Stimulated activated CD4-positive, alpha-beta T cell treated with anti-CD3 and anti-CD28 coated beads, Interleukin-2, amount 100 ng/mL, for 24 hours (primary cell): ENCODE measurements around the gene CCPG1.
"Not testable (repeated sequence)": the region's sequence is repeated elsewhere in the genome, so short reads cannot be mapped to it uniquely, and the experiment has no call there.

Experiments
- DNase-seq, 2 donors: peaks; one replicate each; pipeline ENCODE4 v3.0.0-alpha.2; 2020

The CCPG1 gene, protein sequence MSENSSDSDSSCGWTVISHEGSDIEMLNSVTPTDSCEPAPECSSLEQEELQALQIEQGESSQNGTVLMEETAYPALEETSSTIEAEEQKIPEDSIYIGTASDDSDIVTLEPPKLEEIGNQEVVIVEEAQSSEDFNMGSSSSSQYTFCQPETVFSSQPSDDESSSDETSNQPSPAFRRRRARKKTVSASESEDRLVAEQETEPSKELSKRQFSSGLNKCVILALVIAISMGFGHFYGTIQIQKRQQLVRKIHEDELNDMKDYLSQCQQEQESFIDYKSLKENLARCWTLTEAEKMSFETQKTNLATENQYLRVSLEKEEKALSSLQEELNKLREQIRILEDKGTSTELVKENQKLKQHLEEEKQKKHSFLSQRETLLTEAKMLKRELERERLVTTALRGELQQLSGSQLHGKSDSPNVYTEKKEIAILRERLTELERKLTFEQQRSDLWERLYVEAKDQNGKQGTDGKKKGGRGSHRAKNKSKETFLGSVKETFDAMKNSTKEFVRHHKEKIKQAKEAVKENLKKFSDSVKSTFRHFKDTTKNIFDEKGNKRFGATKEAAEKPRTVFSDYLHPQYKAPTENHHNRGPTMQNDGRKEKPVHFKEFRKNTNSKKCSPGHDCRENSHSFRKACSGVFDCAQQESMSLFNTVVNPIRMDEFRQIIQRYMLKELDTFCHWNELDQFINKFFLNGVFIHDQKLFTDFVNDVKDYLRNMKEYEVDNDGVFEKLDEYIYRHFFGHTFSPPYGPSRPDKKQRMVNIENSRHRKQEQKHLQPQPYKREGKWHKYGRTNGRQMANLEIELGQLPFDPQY

DNA sequence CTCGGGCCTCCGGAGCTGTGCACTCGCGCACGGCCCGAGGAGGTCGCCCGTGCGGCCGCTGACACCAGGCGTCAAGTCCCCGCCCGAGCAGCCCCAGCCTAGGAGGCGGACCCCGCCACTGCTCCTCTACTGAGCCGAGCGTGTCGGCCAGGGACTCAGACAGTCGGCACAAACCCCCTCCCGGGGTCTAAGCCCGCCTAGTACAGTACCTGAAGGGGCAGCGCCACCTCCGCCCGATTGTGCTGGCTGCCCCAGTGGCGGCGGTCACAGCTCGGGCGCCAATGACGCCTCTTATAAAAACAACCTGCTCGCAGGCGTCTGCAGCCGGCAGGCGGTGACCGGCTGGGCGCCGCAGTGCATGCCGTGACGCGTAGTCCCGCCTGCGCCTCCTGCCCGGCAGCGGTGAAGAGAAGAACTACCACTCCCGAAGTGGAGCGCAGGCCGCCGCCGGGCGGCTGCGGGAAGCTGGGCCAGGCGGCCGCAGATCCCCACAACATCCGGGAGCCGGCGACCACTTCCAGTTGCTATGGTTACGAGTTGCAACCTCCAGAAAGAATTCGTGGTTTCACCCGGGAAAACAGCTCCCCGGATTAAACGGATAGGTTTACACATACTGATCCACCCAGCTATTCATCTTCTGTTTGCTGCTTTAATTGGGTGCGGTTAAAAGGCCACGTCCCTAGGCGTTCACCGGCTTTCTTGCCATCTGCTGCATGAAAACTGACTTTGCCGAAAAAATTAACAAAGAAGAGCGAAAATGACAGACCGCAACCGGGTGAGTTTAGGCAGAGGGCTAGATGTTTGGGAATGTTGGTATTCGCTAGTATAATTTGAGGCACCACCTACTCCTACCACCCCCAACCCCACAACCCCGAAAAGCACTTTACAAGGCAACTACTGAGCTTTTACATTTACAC lies at the start of gene CCPG1, which contains the start of gene PIERCE2:
CCPG1 (minus strand) TSS at position 348 of the 917 bp plus-strand sequence. CDS start 18,935 bp downstream, outside the sequence.
PIERCE2 (plus strand) TSS at position 484 of the 917 bp plus-strand sequence; CDS start at position 758, 274 bp downstream.
- peak; percentile 86 to 90 for DNase-seq

DNA sequence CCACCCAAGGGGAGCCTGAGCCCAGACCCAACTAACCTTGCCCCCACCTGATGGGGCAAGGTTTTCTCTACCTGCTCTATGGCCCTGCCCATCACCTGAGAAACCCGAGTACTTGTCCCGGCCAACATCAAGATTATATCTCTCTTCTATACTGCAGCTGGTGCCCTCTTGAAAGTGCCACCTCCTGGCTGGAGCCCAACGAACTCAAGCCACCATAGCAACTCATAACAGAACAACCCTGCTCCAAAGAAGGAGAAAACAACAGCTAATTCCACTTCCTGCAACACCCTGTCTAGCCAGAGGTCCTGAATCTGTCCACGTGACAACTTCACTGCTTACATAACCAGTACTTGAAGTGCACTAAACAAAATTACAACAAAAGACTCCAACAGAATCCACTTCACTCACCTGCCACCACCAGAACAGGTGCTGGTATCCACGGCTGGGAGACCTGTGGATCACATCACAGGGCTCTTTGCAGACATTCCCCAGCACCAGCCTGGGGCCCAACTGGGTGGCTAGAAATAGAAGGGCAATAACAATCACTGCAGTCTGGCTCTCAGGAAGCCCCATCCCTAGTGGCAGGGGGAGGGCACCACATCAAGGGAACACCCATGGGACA lies 49.4 kb upstream of the CCPG1 start:
- no peak for DNase-seq

DNA sequence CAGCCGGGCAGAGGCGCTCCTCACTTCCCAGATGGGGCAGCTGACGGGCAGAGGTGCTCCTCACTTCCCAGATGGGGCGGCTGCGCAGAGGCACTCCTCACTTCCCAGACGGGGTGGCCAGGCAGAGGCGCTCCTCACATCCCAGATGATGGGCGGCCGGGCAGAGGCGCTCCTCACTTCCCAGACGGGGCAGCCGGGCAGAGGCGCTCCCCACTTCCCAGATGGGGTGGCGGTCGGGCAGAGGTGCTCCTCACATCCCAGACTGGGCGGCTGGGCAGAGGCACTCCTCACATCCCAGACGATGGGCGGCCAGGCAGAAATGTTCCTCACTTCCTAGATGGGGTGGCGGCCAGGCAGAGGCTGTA lies 38.9 kb upstream of the CCPG1 start:
- not testable (repeated sequence) for DNase-seq

DNA sequence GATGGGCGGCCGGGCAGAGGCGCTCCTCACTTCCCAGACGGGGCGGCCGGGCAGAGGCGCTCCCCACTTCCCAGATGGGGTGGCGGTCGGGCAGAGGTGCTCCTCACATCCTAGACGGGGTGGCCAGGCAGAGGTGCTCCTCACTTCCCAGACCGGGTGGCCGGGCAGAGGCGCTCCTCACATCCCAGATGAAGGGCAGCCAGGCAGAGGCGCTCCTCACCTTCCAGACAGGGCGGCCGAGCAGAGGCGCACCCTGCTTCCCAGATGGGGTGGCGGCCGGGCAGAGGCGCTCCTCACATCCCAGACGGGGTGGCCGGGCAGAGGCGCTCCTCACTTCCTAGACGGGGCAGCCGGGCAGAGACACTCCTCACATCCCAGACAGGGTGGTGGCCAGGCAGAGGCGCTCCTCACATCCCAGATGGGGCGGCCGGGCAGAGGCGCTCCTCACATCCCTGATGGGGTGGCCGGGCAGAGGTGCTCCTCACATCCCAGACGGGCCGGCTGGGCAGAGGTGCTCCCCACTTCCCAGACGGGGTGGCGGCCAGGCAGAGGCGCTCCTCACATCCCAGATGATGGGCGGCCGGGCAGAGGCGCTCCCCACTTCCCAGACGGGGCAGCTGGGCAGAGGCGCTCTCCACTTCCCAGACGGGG lies 38.3 kb upstream of the CCPG1 start:
- not testable (repeated sequence) for DNase-seq

DNA sequence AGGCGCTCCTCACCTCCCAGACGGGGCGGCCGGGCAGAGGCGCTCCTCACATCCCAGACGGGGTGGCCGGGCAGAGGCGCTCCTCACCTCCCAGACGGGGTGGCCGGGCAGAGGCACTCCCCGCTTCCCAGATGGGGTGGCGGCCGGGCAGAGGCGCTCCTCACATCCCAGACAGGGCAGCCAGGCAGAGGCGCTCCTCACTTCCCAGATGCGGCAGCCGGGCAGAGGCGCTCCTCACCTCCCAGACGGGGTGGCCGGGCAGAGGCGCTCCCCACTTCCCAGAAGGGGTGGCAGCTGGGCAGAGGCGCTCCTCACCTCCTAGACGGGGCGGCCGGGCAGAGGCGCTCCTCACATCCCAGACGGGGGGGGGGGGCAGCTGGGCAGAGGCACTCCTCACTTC lies 37.8 kb upstream of the CCPG1 start:
- not testable (repeated sequence) for DNase-seq

DNA sequence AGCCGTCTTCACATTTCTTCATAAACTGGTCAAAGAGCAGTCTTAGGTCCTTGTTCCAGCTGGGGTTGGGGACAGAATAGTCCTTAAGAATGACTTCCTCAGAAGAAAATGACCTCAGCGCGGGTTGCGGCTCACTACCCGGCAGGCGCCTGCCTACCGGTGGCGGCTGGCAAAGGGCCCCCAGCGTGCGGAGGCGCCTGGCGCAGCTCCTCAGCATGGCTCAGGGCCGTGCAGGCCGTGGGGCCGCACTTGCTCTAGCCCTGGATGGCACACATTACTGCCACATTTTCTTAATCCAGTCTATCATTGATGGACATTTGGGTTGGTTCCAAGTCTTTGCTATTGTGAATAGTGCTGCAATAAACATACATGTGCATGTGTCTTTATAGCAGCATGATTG lies 35.0 kb upstream of the CCPG1 start:
- DNase-seq = not testable (repeated sequence)

DNA sequence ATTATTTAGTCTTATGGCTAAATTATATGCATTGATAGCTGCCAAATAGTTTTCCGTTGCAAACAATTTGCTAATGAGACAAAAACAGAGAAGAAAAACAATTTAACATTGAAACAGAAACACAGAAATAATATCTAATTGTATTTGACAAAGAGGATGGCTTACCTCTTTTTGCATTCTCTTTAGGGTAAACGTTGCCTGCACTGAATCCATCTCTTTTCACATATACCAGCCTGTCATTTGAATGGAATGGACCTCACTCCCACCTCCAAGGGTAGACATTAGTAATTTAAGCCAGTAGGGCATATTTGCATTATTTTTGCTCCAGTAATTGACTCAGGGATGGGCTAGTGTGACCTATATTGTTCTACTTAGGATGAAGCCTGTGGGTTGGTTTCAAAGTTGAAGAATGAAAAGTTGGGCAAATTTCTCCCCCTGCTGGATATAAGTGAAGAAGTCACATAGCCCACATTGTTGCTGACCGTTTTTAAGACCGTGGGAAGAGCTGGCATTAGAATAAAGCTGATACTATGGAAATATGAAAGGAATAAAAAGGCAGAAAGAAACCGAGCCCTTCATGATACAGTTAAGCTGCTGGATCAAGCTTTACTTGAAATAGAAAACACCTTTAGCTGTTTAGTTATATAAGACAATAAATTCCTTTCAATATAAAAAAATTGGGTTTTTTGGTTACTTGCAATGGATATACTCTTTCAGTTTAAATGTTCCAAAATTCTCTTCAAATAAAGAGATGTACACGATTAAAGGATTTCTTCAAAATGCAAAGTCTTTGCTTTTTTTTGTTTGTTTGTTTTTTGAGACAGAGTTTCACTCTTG lies 27.0 kb upstream of the CCPG1 start:
- DNase-seq = no peak

DNA sequence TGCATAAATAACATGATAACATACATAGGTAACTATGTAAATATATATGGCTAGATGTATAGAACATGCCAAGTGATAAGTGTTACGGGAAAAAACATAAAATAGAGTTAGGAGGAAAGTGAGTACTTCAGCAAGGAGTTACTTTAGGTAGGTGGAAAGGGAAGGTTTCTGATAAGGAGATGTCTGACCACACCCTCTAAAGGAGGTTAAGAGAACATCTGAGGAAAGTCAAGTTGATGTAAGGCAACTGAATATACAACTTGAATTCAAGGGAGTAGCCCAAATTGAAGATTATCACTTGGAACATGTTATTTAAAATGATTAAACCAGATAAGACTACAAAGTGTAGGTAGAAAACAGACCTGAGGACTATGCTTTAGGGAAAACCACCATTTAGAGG lies 13.9 kb upstream of the CCPG1 start:
- DNase-seq = no peak

DNA sequence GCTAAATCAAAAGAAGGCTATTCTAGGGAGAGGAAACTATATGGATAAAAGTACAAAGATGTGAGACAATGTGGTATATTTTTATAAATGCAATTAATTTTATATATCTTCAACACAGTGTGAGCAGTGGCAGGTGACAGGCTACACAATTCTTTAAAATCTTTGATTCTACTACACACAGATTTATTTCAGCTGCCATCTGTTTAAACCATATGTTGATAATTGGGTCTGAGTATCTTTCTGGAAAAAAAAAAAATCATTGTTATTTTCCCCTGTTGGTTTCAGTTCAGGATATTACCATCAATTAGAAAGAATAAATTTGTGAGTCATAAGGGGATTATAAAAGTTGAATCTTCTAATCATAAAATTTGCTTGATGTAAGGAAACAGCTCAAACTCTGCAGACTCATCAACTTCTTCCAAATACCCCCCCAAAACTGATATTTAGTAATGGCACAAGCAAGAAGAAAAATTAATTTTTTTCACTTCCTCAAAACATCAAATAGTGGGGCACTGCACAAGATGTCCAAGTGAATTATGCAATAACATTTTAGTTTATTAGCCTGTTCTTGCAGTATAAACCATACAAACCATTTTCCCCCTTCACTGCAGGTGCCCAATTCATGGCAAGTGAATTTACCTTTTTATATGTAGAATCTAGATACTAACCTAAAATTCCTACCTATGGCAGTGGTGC lies 12.2 kb upstream of the CCPG1 start:
- no peak for DNase-seq

DNA sequence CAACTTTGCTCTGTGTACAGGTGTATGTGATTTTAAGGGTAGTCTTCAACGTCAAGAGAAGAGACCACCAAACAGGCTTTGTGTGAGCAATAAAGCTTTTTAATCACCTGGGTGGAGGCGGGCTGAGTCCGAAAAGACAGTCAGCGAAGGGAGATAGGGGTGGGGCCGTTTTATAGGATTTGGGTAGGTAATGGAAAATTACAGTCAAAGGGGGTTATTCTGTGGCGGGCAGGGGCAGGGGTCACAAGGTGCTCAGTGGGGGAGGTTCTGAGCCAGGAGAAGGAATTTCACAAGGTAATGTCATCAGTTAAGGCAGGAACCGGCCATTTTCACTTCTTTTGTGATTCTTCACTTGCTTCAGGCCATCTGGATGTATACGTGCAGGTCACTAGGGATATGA lies 9.5 kb upstream of the CCPG1 start:
- DNase-seq = not testable (repeated sequence)

DNA sequence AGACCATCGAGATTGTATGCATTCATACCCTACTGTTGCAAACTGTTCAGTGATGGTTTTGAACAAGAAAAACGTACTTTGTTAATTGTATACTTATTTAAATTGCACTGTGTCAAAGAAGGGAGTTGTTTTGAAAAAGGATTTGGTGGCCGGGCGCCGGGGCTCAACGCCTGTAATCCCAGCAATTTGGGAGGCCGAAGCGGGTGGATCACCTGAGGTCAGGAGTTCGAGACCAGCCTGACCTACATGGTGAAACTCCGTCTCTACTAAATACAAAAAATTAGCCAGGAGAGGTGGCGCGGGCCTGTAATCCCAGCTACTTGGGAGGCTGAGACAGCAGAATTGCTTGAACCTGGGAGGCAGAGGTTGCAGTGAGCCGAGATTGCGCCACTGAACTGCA lies 817 bp upstream of the CCPG1 start:
- DNase-seq = not testable (repeated sequence)

DNA sequence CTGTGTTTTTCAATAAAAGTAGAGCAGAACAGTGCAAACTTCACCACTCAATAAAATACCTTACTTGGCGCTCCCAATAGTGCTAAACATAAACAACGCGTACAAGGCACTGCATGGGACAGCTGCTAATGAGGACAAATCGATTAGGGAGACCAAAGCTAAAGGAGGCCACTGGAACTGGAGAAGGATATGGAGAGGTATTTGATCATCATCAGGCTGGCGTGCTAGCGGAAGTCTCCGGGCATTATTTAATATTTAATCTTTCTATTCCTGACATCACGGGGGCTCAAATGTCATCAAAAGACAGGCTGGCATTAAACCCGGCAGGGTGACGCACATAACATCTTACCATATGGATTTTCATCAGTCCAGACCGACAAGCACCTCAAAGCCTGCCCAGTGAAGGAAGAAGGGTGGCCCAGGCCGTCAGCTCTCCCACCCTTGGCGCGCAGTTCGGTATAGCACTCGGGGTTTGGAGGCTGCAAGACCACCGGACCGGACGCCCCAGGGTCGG lies 604 bp downstream of the CCPG1 start:
- no peak for DNase-seq

DNA sequence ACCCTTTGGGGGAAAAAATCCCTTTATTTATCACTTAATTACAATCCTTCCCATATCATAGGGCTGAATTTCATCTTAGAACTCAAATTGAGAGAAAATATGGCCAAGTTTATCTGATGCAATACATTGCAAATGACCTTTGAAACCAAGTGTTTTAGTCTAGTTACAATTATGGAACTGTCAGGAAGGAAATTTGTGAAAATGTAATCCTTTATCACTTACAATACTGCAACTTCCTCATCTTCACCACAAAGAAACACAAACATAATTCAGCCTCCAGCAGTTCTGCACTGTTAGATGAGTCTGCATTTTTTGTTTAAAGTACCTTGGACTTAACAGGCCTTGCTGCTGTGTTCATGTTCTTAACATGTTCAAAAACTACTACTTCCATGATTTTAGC lies 4.6 kb downstream of the CCPG1 start:
- DNase-seq = no peak

DNA sequence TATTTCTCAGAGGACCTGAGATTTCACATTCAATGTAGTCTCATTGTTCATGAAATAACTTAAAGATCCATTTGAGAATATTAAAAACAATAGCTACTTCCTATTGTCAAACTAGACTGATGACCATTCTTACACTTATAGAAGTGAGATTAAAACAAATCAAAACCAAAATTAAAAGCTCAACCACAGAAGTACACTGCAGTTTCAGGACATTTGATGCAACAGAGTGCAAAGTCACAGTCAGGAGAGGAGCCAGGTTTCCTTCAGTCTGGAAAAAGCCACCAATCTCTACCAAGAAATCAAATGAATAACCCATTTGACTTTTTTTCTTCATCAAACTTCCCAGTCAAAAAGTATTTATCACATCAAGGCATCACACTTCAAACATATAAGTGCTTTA lies 5.5 kb downstream of the CCPG1 start:
- DNase-seq = no peak

DNA sequence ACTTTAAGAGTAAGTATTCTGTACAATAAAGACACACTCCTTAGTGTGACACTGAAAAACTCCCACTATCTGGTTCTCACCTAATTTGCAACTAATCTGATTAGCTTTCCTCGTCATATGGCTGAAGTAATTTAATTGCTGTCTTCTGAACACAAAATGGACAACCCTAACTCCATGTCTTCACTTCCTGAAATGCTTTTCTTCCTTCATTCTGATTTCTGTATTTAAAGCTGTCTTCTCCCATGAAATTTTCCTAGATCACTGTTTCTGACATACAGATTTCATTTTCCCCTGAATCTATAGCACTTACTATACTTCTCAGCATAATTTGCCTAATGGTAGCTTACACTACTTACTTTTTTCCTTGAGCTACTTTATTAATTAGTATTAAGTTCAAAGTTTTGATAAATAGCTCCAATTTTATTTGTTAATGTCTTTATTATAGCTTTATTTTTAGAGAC lies 6.3 kb downstream of the CCPG1 start:
- no peak for DNase-seq

DNA sequence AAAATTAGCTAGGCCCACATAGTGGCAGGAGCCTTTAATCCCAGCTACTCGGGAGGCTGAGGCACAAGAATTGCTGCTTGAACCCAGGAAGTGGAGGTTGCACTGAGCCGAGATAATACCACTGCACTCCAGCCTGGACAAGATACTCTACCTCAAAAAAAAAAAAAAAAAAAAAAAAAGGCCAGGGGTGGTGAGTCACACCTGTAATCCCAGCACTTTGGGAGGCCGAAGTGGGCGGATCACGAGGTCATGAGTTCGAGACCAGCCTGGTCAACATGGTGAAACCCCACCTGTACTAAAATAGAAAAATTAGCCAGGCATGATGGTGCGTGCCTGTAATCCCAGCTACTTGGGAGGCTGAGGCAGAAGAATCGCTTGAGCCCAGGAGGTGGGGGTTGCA lies 8.1 kb downstream of the CCPG1 start:
- DNase-seq = not testable (repeated sequence)

DNA sequence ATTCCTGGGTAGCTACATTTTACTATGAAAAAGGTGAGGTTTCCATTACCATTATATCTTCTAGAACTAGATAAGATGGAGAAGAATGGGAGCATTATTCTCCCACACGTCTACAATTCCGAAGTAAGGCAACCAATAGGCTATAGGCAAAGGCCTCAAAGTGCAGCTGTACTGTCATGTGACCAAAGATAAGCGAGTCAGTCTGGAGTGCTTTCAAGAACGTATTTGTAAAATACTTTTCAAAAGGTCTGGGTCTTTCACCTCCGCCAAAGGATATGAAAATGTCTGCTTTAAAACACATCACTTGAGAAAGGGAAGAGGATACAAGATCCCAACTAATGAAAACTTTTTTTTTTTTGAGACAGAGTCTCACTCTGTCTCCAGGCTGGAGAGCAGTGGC lies 9.9 kb downstream of the CCPG1 start:
- no peak for DNase-seq

DNA sequence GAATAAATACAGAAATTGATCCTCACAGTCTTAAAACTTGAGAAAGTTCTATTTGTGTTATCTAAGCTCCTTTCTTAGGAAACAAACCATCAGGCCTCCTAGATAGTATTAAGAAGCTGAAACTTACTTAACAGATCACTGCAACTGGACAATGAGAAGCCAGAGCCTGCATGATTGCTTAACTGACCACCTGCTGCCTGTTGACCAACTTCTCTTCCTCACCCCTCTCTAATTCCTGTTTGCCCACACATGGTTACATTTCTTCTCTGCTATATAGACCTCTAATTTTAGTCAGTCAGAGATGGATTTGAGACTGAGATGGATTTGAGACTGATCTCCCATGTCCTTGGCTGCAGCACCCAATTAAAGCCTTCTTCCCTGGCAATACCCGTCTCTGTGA lies 13.5 kb downstream of the CCPG1 start:
- DNase-seq = no peak

DNA sequence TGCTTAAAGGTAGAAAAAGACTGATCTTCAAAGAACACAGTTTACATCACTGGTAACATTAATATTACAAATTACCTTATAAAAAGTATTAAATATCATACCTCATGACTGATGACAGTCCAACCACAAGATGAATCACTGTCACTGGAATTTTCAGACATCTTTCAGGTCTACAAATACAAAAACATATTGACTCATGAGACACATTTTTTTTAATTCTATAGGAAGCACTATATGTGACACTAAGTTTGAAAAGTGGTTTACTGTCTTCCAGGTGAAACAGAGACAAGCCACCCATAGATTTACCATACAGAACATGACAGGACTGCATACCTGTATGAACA lies 18.9 kb downstream of the CCPG1 start:
- no peak for DNase-seq

DNA sequence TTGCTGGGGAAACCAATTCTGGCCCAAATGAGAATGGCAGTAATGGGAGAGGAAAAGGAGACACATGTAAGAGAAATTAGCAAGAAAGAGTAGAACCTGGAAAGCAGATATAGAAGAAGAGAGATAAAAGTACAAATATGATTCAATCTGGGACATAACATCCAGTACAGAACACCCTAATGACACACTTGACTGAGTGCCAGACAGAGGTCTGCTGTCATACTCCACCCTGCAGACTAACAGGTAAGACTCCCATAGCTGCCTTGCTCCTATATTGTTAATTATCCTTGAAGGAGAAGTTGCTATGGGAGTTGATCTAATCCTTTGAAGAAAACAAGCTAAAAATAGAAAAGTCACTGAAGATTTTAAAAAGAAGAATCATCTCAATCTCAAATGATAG lies 21.1 kb downstream of the CCPG1 start:
- DNase-seq = no peak
